ENCODE data around the gene NAT8.
"Not testable (repeated sequence)": the region's sequence is repeated elsewhere in the genome, so short reads cannot be mapped to it uniquely, and the experiment has no call there.

NAT8 gene

GRCh38 chr2:73642338-73643018 is at the start of gene NAT8:
Gene NAT8, minus strand, starts transcription at chr2:73642422. Its CDS starts 794 bp downstream, at chr2:73641628.
- Histone ChIP-seq H2AFZ (ENCODE audit: low read depth, low read length) (no peak within 1 kb of the TSS), H3K4me3 (ENCODE audit: low read length) (no peak within 1 kb of the TSS), H3K9me3 (ENCODE audit: insufficient read depth, low read length) (no peaks in the 10 kb centered on the region), H3K4me2 (ENCODE audit: low read length) (no peak within 1 kb of the TSS), H3K36me3 (replicated peaks; ENCODE audit: low read depth, low read length) (no peaks in the 10 kb centered on the region), H4K20me1 (ENCODE audit: insufficient read depth, low read length) (no peaks in the 10 kb centered on the region), H3K4me1 (ENCODE audit: low read length) (no peaks in the 10 kb centered on the region), H3K27ac (ENCODE audit: low read length) (no peak within 1 kb of the TSS), H3K79me2 (ENCODE audit: low read length) (no peaks in the 10 kb centered on the region), H3K9ac (ENCODE audit: low read length) (no peak within 1 kb of the TSS), H3K27me3 (ENCODE audit: low read depth, low read length) (no peaks in the 10 kb centered on the region)
- TF ChIP-seq EZH2phosphoT487 (IDR thresholded peaks at IDR 0.05; ENCODE audit: low read depth) (no peak), CTCF (IDR thresholded peaks at IDR 0.05; ENCODE audit: low read depth, low read length) (no peak)

- not testable (repeated sequence) for H3K4me2 ChIP-seq (ENCODE audit: low read length); H3K9me3 ChIP-seq (ENCODE audit: insufficient read depth, low read length); H3K36me3 ChIP-seq (replicated peaks; ENCODE audit: low read depth, low read length); H3K9ac ChIP-seq (ENCODE audit: low read length); H3K4me3 ChIP-seq (ENCODE audit: low read length); H3K27me3 ChIP-seq (ENCODE audit: low read depth, low read length); H2AFZ ChIP-seq (ENCODE audit: low read depth, low read length); H3K27ac ChIP-seq (ENCODE audit: low read length); H3K79me2 ChIP-seq (ENCODE audit: low read length); H4K20me1 ChIP-seq (ENCODE audit: insufficient read depth, low read length); H3K4me1 ChIP-seq (ENCODE audit: low read length)
- TF ChIP-seq CTCF (IDR thresholded peaks at IDR 0.05; ENCODE audit: low read depth, low read length): peak; percentile 41
Measured at GRCh38 chr2:73690372-73691088, 48.3 kb upstream of the NAT8 start.

GRCh38 chr2:73688494-73688893 is 46.3 kb upstream of the NAT8 start:
- not testable (repeated sequence) for H3K27me3 ChIP-seq (ENCODE audit: low read depth, low read length); H3K79me2 ChIP-seq (ENCODE audit: low read length); H3K4me2 ChIP-seq (ENCODE audit: low read length); H2AFZ ChIP-seq (ENCODE audit: low read depth, low read length); H3K27ac ChIP-seq (ENCODE audit: low read length); H3K36me3 ChIP-seq (replicated peaks; ENCODE audit: low read depth, low read length); H3K4me3 ChIP-seq (ENCODE audit: low read length); H3K4me1 ChIP-seq (ENCODE audit: low read length); H3K9me3 ChIP-seq (ENCODE audit: insufficient read depth, low read length); H4K20me1 ChIP-seq (ENCODE audit: insufficient read depth, low read length); H3K9ac ChIP-seq (ENCODE audit: low read length)

- Histone ChIP-seq H3K4me1 (ENCODE audit: low read length) (no peaks in the 10 kb centered on the region), H3K9me3 (ENCODE audit: insufficient read depth, low read length) (no peaks in the 10 kb centered on the region), H3K79me2 (ENCODE audit: low read length) (no peaks in the 10 kb centered on the region), H3K4me3 (ENCODE audit: low read length) (no peak overlapping the region), H3K9ac (ENCODE audit: low read length) (no peak overlapping the region), H3K36me3 (replicated peaks; ENCODE audit: low read depth, low read length) (no peaks in the 10 kb centered on the region), H4K20me1 (ENCODE audit: insufficient read depth, low read length) (no peaks in the 10 kb centered on the region), H3K4me2 (ENCODE audit: low read length) (no peak overlapping the region), H3K27me3 (ENCODE audit: low read depth, low read length) (no peaks in the 10 kb centered on the region), H2AFZ (ENCODE audit: low read depth, low read length) (no peak overlapping the region), H3K27ac (ENCODE audit: low read length) (no peak overlapping the region)
- TF ChIP-seq EZH2phosphoT487 (IDR thresholded peaks at IDR 0.05; ENCODE audit: low read depth): no peak
- no peak for TF ChIP-seq CTCF (IDR thresholded peaks at IDR 0.05; ENCODE audit: low read depth, low read length)
Measured at GRCh38 chr2:73685764-73686438, 43.7 kb upstream of the NAT8 start.
